ENCODE results near the gene MTMR3. TPM values are rescaled to one million over a fixed set of nuclear protein-coding genes. Genes with fewer than 3 reads are reported as not detected.

Gene MTMR3
- total and polyA plus RNA-seq, 2 of the 8 experiments (the other 6 are each of a cell fraction or from before 2014, with no cell fraction given), result 16.9 to 18.5 TPM

- H3K36me3 ChIP-seq (ENCODE audit: control insufficient read depth in 2 of 4, insufficient read depth in 4 of 4, low read length in 3 of 4), result peaks cover 12 to 53% (median 34%) of the 10 kb centered on the region in 4 experiments; a peak in 7 of 8 replicates
- no peak overlapping the region for H3K23ac ChIP-seq (ENCODE audit: insufficient read length)
- H3K4ac ChIP-seq (replicated peaks; ENCODE audit: insufficient read length, low read depth, low read length), result no peak overlapping the region
- H3K9ac ChIP-seq (replicated peaks in 1 of 4; ENCODE audit: extremely low read depth in 1 of 4, low read depth in 3 of 4, low read length in 3 of 4), result no peak overlapping the region
- no peak overlapping the region for H2AFZ ChIP-seq (ENCODE audit: low read length)
- no peak overlapping the region for H2AK5ac ChIP-seq (ENCODE audit: low read depth, low read length)
- FAIRE-seq (no peak), DNase-seq (ENCODE audit: low read depth in 1 of 2, low spot score in 2 of 2) (no peak)
- H3K27ac ChIP-seq (ENCODE audit: low read depth, low read length), result no peak overlapping the region
- no peaks in the 10 kb centered on the region for H3K79me2 ChIP-seq (ENCODE audit: control insufficient read depth in 1 of 2, insufficient read depth in 2 of 2, low read length in 2 of 2)
- no peak overlapping the region for H4K5ac ChIP-seq (ENCODE audit: insufficient read length, low read depth, low read length)
- no peak for TF ChIP-seq CBX8 (IDR thresholded peaks at IDR 0.05; ENCODE audit: borderline replicate concordance, low read depth, low read length)
- no peak for TF ChIP-seq BCL11A (IDR thresholded peaks at IDR 0.05; ENCODE audit: low read depth in 2 of 2, low read length in 2 of 2)
- no peak for TF ChIP-seq SIRT6 (IDR thresholded peaks at IDR 0.05; ENCODE audit: low read length)
- no peak for TF ChIP-seq SIX5 (IDR thresholded peaks at IDR 0.05; ENCODE audit: low read depth, low read length)
- TF ChIP-seq POLR2AphosphoS5 (IDR thresholded peaks at IDR 0.05; ENCODE audit: low read depth, low read length), result no peak
- TF ChIP-seq RXRA (IDR thresholded peaks at IDR 0.05; ENCODE audit: insufficient read depth, low read depth, low read length), result no peak
- no peak overlapping the region; the same call in 1 of the 2 replicates for H4K8ac ChIP-seq (ENCODE audit: extremely low read depth, insufficient read depth, low read length)
- H2BK120ac ChIP-seq (replicated peaks; ENCODE audit: low read depth, low read length), result no peak overlapping the region
- peaks cover 3% of the 10 kb centered on the region for H3K79me1 ChIP-seq (ENCODE audit: low read depth, low read length)
- ChIA-PET CTCF (ENCODE audit: partially characterized antibody) (interaction anchor here (1.2 to 3.2 kb wide), 3 partner anchors 9 to 73 kb away, joined by 3 to 13 read pairs (median 5); no protein-coding TSS in a partner anchor), POLR2A (ENCODE audit: partially characterized antibody) (no interaction called here)
- H4K20me1 ChIP-seq (replicated peaks in 1 of 2; ENCODE audit: control insufficient read depth in 1 of 2, insufficient read depth in 2 of 2, low read length in 2 of 2), result peaks cover 0 to 4% of the 10 kb centered on the region in 2 experiments
- no peaks in the 10 kb centered on the region for H3K27me3 ChIP-seq (replicated peaks in 1 of 4; ENCODE audit: control insufficient read depth in 3 of 4, extremely low read depth in 1 of 4, insufficient read depth in 3 of 4, low read length in 3 of 4)
- H3K14ac ChIP-seq (ENCODE audit: insufficient read length), result no peak overlapping the region
- no peaks in the 10 kb centered on the region for H3K23me2 ChIP-seq (ENCODE audit: low read depth, low read length)
- H3K56ac ChIP-seq (replicated peaks; ENCODE audit: insufficient read length, low read depth, low read length), result no peak overlapping the region
- no peak overlapping the region for H2BK5ac ChIP-seq (ENCODE audit: low read depth, low read length)
- H2BK15ac ChIP-seq (ENCODE audit: low read length), result no peak overlapping the region
- no peak overlapping the region for H2BK12ac ChIP-seq (ENCODE audit: low read depth, low read length)
- no peaks in the 10 kb centered on the region for H3K4me1 ChIP-seq (replicated peaks in 1 of 4; ENCODE audit: control insufficient read depth in 3 of 4, insufficient read depth in 4 of 4, low read length in 3 of 4)
- WGBS, 2 experiments (ENCODE audit: extremely low coverage in 1 of 2, insufficient coverage in 1 of 2, insufficient read length in 1 of 2, insufficient replicate concordance in 2 of 2, low coverage in 1 of 2, low lambda C conversion rate in 2 of 2, missing lambda C conversion rate in 1 of 2), result 94% methylated on average over 1 of the region's 1 CpG; no CpG with 5 or more reads in 1 of the 2 experiments
- no peak overlapping the region for H3K4me3 ChIP-seq (ENCODE audit: extremely low read depth in 1 of 4, insufficient read depth in 2 of 4, low read depth in 3 of 4, low read length in 4 of 4)
- H3K18ac ChIP-seq (ENCODE audit: extremely low read depth, low read length), result no peak overlapping the region
- H3K9me3 ChIP-seq (ENCODE audit: insufficient read depth in 2 of 2, low read depth in 1 of 2, low read length in 1 of 2), result no peaks in the 10 kb centered on the region
- no peak overlapping the region for H4K91ac ChIP-seq (replicated peaks; ENCODE audit: insufficient read length, low read length)
- no peak overlapping the region for H2BK20ac ChIP-seq (ENCODE audit: low read length)
- H3K4me2 ChIP-seq (ENCODE audit: insufficient read depth in 1 of 2, low read depth in 2 of 2, low read length in 2 of 2), result no peak overlapping the region
Observed at GRCh38 chr22:30015846-30016245, 132.9 kb downstream of the MTMR3 start.
